DMS114 treated with DMSO at 0.1 percent for 48 hours (cell line): ENCODE measurements around the gene SORL1.
"Not testable (repeated sequence)": the region's sequence is repeated elsewhere in the genome, so short reads cannot be mapped to it uniquely, and the experiment has no call there.

Source experiments
- DNase-seq: peaks from one replicate; lab custom pipeline; 2025; ENCODE audit not compliant: unreplicated experiment; lab: John Stamatoyannopoulos, UW

SORL1 gene

GRCh38 chr11:121503051-121503450 lies 50.9 kb downstream of the SORL1 start:
- no peak for DNase-seq

GRCh38 chr11:121506237-121506636 lies 54.1 kb downstream of the SORL1 start:
- DNase-seq, result not testable (repeated sequence)

GRCh38 chr11:121508449-121508848 lies 56.3 kb downstream of the SORL1 start:
- no peak for DNase-seq

GRCh38 chr11:121510438-121510837 lies 58.3 kb downstream of the SORL1 start:
- DNase-seq, result no peak

GRCh38 chr11:121512468-121513465 lies 60.7 kb downstream of the SORL1 start:
- DNase-seq, result no peak

- DNase-seq, result no peak
These were observed 61.7 kb downstream of the SORL1 start for GRCh38 chr11:121513807-121514206.

GRCh38 chr11:121514432-121515334 lies 62.6 kb downstream of the SORL1 start:
- DNase-seq, result no peak

GRCh38 chr11:121515335-121515671 lies 63.2 kb downstream of the SORL1 start:
- no peak for DNase-seq

- no peak for DNase-seq
These were observed 65.9 kb downstream of the SORL1 start for GRCh38 chr11:121517996-121518395.

GRCh38 chr11:121520243-121521144 lies 68.4 kb downstream of the SORL1 start:
- DNase-seq, result no peak

- DNase-seq, result no peak
These were observed 69.3 kb downstream of the SORL1 start for GRCh38 chr11:121521145-121522042.

GRCh38 chr11:121522043-121522941 lies 70.2 kb downstream of the SORL1 start:
- DNase-seq, result no peak

- no peak for DNase-seq
These were observed 71.6 kb downstream of the SORL1 start for GRCh38 chr11:121523581-121524232.

- no peak for DNase-seq
These were observed 72.1 kb downstream of the SORL1 start for GRCh38 chr11:121524233-121524631.

GRCh38 chr11:121525376-121525775 lies 73.3 kb downstream of the SORL1 start:
- no peak for DNase-seq

GRCh38 chr11:121530257-121530656 lies 78.1 kb downstream of the SORL1 start:
- no peak for DNase-seq

- no peak for DNase-seq
These were observed 81.5 kb downstream of the SORL1 start for GRCh38 chr11:121533601-121534000.
